Limb (tissue), 2 donors: ENCODE results near the gene MRGPRF.
"Not testable (repeated sequence)": the region's sequence is repeated elsewhere in the genome, so short reads cannot be mapped to it uniquely, and the experiment has no call there.

ENCODE experiments used
- DNase-seq, 2 donors: peaks; one replicate each; pipeline ENCODE4 v3.0.0-alpha.2; 2016; ENCODE audit errors: extremely low spot score in 2 of 2

MRGPRF gene

GRCh38 chr11:68989936-68990606 is 23.0 kb downstream of the MRGPRF start:
- DNase-seq = no peak

DNA sequence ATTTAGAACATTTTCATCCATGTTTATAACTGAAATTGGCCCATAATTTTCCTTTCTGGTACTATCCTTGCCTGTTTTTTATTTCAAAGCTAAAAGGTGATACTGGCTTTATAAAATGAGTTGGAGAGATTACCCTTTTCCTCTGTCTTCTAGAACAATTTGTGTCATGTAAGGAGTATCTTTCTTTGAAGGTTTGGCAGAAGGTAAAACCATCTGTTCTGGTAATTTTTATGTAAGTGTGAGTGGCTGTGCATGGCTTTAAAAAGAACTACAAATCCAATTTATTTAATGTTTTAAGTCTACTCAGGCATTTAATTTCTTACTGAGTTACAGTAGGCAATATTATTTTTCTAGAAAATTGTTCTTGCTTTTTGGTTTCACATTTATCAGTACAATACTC is 24.6 kb downstream of the MRGPRF start:
- DNase-seq = no peak

- no peak for DNase-seq
These were observed 25.8 kb downstream of the MRGPRF start for GRCh38 chr11:68987211-68987610.

- no peak for DNase-seq
These were observed 29.2 kb downstream of the MRGPRF start for GRCh38 chr11:68983801-68984200.

GRCh38 chr11:68982134-68982533 is 30.9 kb downstream of the MRGPRF start:
- DNase-seq = no peak

DNA sequence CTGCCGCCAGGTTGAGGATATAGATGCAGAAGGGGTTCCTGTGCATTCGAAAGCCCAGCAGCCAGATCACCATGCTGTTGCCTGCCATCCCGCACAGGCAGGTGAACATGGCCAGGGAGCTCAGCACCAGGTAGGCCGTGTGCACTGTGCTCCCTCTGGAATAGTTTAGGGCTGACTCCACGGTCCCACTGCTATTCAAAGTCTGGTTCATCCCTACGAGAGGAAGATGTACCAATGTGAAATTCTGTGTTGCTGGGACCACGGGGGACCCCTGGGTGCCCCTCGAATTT is 32.3 kb downstream of the MRGPRF start, which contains the start of gene MRGPRD:
TSS of gene MRGPRD (minus strand) at position 211 of the 290 bp plus-strand sequence. CDS start at position 211, 0 bp downstream.
- DNase-seq = no peak

GRCh38 chr11:68979931-68980775 is 32.9 kb downstream of the MRGPRF start:
- no peak for DNase-seq

DNA sequence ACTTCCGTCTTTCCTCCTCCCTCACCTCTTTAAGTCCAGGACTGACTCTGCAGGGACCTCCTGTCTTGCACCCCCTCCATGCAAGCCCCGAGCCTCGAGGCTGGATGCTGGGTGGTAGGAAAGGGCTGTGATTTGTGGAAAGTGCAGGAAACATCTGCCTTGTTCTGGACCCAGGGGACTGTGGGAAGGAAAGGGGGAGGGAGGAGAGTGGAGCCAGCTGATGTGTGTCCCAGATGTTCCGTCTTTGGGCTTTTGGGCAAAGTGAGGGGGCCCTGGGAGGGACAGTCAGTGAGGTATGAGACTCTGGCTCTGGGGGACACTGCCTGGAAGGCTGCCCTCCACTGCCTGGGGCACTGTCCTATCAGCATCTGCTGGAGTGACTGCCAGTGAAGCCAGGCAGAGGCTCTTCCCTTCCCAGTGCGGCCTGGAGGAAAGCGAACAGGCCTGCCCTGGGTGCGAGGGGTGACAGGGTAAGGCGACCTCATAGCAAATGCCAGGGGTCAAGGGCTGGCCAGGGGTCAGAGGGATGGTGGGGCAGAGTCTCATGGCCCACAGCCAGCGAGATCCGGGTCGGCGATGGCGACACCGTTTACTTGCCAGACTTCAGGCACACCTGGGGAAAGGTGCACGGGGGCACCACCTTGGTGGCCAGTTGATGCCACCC is 34.0 kb downstream of the MRGPRF start:
- peak; percentile 51 to 57 for DNase-seq

DNA sequence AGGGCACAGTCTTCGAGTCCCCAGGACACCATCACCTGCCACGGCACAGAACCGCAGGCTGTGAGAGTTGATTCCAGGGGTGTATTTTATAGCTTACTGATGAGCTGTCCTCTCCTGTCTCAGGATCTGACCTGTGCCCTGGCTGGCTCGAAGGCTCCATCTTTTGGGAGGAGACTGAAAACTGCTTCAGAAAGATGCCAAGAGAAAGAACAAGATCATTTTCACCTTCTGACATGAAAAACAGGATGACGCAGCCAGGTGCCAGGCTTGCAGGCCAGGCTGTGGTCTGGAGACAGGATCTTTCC is 34.5 kb downstream of the MRGPRF start:
- DNase-seq = no peak

GRCh38 chr11:68977781-68978625 is 35.0 kb downstream of the MRGPRF start:
- no peak for DNase-seq

- peak in 1 of 2 donors; percentile 41 for DNase-seq
These were observed 36.5 kb downstream of the MRGPRF start for GRCh38 chr11:68976563-68976962.

- no peak for DNase-seq
These were observed 37.0 kb downstream of the MRGPRF start for GRCh38 chr11:68976095-68976494.

- no peak for DNase-seq
These were observed 38.4 kb downstream of the MRGPRF start for GRCh38 chr11:68974421-68975194.

DNA sequence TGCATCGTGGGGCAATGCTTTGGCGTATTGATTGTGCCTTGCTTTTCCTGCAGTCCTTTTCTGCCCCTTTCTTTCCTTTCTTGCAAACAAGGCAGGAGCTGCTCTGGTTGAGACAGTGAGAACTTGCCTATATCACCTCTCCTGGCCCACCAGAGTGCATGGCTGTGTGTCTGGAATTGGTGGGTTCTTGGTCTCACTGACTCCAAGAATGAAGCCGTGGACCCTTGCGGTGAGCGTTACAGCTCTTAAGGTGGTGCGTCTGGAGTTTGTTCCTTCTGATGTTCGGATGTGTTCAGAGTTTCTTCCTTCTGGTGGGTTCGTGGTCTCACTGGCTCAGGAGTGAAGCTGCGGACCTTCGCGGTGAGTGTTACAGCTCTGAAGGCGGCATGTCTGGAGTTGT is 39.3 kb downstream of the MRGPRF start:
- not testable (repeated sequence) for DNase-seq

DNA sequence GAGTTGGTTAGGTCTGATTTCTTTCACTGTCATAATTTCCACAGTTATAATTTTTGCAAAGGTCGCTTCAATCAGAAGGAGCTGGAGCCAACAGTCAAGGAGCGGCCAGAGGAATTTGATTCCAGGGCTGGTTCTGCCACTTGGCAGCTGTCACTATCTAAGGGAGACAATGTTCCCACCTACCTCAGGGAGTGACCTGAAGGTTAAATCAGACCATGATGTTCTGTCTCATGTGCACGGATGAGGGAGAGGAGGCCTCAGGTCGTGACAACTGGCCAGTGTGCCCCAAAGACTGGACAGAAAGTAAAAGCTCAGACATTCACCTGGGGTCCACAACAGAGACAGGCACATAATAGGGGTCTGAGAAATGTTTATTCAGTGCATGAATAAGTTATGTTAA is 39.8 kb downstream of the MRGPRF start:
- no peak for DNase-seq

- no peak for DNase-seq
These were observed 42.0 kb downstream of the MRGPRF start for GRCh38 chr11:68970921-68971636.

GRCh38 chr11:68969386-68969785 is 43.7 kb downstream of the MRGPRF start:
- DNase-seq = no peak

DNA sequence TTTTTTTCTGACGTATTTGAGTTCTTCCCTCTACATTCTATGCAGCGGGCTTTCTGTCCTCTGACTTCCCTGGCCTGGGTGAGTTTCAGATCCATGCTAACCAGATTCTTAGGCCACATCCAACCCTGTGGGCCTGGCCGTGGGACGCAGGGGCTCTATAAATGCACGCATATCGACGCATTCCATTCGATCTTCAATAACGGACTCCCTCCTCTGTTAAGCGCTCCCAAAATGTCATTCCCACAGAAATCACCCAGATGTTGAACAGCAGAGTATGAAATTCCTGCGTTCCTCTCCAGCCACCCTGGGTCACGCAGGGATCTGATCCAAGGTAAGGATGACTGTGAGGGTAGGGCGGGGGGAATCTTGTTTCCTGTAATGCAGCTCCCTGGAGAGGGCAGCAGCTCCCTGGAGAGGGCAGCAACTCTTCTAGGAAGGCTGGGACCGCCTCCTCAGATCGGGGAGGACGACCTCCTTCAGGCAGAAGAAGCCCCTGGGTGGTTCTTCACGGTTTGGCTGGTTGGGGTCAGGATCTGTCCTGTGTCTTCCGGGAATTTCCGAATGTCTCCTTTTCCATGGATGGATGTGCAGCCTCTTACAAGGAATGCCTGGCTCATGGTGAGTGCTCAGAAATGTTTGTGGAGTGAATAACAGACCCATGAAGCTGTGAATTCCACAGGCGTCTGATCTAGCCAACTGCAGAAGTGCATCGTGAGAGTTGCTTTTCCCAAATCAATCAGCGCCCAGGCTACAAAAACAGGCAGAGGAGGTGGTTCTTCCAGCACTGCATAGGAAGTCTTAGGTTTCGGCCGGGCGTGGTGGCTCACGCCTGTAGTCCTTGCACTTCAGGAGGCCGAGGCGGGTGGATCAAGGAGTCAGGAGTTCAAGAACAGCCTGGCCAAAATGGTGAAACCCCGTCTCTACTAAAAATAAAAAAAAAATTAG is 44.5 kb downstream of the MRGPRF start:
- no peak for DNase-seq
